Panc1 (cell line): ENCODE measurements around the gene VMAC.

ENCODE experiments used
- CTCF ChIP-seq: fragments of 450-650 bp; IDR thresholded peaks from 2 replicates; pipeline ENCODE4 v1.5.1; 2017; ENCODE audit warnings: mild to moderate bottlenecking
- POLR2AphosphoS5 ChIP-seq: IDR thresholded peaks from 2 replicates; pipeline ENCODE4 v1.6.1; 2012; ENCODE audit warnings: mild to moderate bottlenecking, low read depth, low read length, moderate library complexity
- REST ChIP-seq, 2 experiments: IDR thresholded peaks; 2 replicates each; pipeline ENCODE4 v1.6.1; 2011 to 2012; ENCODE audit warnings: low read depth in 2 of 2, control low read depth in 1 of 2, low read length in 1 of 2, mild to moderate bottlenecking in 1 of 2, moderate library complexity in 1 of 2; ENCODE audit not compliant: insufficient read depth in 1 of 2
- SIN3A ChIP-seq: IDR thresholded peaks from 2 replicates; pipeline ENCODE4 v1.6.1; 2012; ENCODE audit warnings: low read depth, mild to moderate bottlenecking, low read length, moderate library complexity, borderline replicate concordance; ENCODE audit not compliant: insufficient read depth
- TCF7L2 ChIP-seq: IDR thresholded peaks from 2 replicates; pipeline ENCODE4 v1.6.1; 2011; ENCODE audit warnings: mild to moderate bottlenecking, low read depth, low read length, inconsistent platforms

GRCh38 chr19:5880196-5880595, 24.5 kb upstream of the VMAC start:
- TF ChIP-seq CTCF (no peak), POLR2AphosphoS5 (no peak), REST (IDR thresholded peaks at IDR 0.05; ENCODE audit: insufficient read depth in 1 of 2, low read depth in 2 of 2, low read length in 1 of 2) (no peak), SIN3A (no peak), TCF7L2 (no peak)
